ENCODE results near the gene RAD51B. TPM values are rescaled to one million over a fixed set of nuclear protein-coding genes. Genes with fewer than 3 reads are reported as not detected.

The RAD51B gene
- total and polyA plus RNA-seq, 9 of the 15 experiments (the other 6 are each of a cell fraction or from before 2014, with no cell fraction given) = 8.5 to 17.3 (median 11.3) TPM

DNA sequence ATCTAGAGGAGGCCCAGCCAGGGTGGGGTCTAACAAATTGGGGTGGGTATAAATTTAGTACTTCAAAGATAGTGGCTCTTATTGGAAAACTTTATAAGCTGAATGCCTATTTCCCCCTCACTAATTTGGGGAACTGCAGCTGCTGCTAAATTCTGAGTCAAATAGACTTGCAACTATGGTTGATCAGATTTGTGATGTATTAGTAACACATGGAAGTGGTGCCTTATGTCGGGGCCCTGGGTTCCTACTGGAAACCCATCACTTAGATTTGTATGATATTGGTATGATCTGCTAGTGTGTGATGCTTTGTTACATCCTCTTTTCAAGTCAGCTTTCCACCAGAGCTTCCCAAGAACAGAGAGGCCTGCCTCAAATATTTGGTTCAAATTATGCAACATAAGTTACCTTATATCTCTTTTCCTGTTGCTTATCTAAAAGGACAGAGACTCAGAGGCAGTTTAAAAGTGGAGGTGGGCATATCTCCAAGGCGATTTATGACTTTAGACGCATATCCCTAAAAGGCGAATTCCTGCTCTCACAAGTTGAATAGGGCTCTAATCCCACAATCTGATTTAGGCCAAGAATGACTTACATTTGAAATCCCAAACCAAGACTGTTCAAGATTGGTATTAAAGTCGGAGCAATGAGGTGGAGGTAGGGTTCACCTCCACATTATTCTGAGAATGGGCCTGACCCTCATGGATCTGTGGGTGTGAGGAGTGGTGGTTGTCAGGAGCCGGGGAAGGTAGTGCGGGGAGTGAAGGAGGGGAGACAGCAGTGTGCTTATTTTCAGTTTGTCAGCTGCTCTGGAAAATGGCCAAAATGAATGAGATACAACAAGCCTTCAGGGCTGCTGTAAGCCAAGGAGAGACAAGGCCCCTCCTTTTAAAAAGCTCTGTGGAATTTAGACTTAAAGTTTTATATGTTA, 425.8 kb downstream of the RAD51B start (continued):
- TF ChIP-seq FOXJ2 (tag; IDR thresholded peaks at IDR 0.05) (no peak), PTRF (tag; IDR thresholded peaks at IDR 0.05) (no peak), MAZ (CRISPR knock-in tag; conservative IDR thresholded peaks at IDR 0.05 in 1 of 2, IDR thresholded peaks at IDR 0.05 in 1 of 2) (no peak), DPF2 (IDR thresholded peaks at IDR 0.05) (0 out of 2 replicates have a peak, but pooled peaks have one; percentile 29), ZNF232 (CRISPR knock-in tag; IDR thresholded peaks at IDR 0.05) (no peak), BACH1 (tag; IDR thresholded peaks at IDR 0.05) (no peak), ZNF696 (CRISPR knock-in tag; conservative IDR thresholded peaks at IDR 0.05) (no peak), RBBP5 (IDR thresholded peaks at IDR 0.05; ENCODE audit: borderline replicate concordance, insufficient read depth, low read length, poor library complexity, severe bottlenecking) (no peak), EGR1 (conservative IDR thresholded peaks at IDR 0.05) (no peak), SETDB1 (IDR thresholded peaks at IDR 0.05; ENCODE audit: low read length) (no peak), TGIF2 (CRISPR knock-in tag; IDR thresholded peaks at IDR 0.05) (no peak), FOXJ3 (CRISPR knock-in tag; IDR thresholded peaks at IDR 0.05) (no peak), CBX5 (IDR thresholded peaks at IDR 0.05; ENCODE audit: borderline replicate concordance, low read depth) (no peak), SMAD3 (CRISPR knock-in tag; conservative IDR thresholded peaks at IDR 0.05) (no peak), ZFP36 (IDR thresholded peaks at IDR 0.05; ENCODE audit: low read depth, low read length, partially characterized antibody) (no peak), ARID1B (IDR thresholded peaks at IDR 0.05) (0 out of 2 replicates have a peak, but pooled peaks have one; percentile 43), ZNF324 (CRISPR knock-in tag; IDR thresholded peaks at IDR 0.05) (no peak), DIDO1 (tag; IDR thresholded peaks at IDR 0.05; ENCODE audit: low read depth) (no peak)
- TF ChIP-seq, protein P1, sequence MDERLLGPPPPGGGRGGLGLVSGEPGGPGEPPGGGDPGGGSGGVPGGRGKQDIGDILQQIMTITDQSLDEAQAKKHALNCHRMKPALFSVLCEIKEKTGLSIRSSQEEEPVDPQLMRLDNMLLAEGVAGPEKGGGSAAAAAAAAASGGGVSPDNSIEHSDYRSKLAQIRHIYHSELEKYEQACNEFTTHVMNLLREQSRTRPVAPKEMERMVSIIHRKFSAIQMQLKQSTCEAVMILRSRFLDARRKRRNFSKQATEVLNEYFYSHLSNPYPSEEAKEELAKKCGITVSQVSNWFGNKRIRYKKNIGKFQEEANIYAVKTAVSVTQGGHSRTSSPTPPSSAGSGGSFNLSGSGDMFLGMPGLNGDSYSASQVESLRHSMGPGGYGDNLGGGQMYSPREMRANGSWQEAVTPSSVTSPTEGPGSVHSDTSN (CRISPR knock-in tag; IDR thresholded peaks at IDR 0.05; ENCODE audit: low read depth) = no peak
- TF ChIP-seq, protein P1 (tag; conservative IDR thresholded peaks at IDR 0.05; ENCODE audit: low read depth) = no peak
- TF ChIP-seq, protein P2, sequence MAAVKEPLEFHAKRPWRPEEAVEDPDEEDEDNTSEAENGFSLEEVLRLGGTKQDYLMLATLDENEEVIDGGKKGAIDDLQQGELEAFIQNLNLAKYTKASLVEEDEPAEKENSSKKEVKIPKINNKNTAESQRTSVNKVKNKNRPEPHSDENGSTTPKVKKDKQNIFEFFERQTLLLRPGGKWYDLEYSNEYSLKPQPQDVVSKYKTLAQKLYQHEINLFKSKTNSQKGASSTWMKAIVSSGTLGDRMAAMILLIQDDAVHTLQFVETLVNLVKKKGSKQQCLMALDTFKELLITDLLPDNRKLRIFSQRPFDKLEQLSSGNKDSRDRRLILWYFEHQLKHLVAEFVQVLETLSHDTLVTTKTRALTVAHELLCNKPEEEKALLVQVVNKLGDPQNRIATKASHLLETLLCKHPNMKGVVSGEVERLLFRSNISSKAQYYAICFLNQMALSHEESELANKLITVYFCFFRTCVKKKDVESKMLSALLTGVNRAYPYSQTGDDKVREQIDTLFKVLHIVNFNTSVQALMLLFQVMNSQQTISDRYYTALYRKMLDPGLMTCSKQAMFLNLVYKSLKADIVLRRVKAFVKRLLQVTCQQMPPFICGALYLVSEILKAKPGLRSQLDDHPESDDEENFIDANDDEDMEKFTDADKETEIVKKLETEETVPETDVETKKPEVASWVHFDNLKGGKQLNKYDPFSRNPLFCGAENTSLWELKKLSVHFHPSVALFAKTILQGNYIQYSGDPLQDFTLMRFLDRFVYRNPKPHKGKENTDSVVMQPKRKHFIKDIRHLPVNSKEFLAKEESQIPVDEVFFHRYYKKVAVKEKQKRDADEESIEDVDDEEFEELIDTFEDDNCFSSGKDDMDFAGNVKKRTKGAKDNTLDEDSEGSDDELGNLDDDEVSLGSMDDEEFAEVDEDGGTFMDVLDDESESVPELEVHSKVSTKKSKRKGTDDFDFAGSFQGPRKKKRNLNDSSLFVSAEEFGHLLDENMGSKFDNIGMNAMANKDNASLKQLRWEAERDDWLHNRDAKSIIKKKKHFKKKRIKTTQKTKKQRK (IDR thresholded peaks at IDR 0.05; ENCODE audit: borderline replicate concordance, low read depth, low read length) = no peak
- TF ChIP-seq, protein P3, sequence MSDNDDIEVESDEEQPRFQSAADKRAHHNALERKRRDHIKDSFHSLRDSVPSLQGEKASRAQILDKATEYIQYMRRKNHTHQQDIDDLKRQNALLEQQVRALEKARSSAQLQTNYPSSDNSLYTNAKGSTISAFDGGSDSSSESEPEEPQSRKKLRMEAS (CRISPR knock-in tag; IDR thresholded peaks at IDR 0.05) = no peak

Data from K562 (cell line).